ENCODE measurements around the gene ZNHIT1. TPM values are rescaled to one million over a fixed set of nuclear protein-coding genes. Genes with fewer than 3 reads are reported as not detected.

The ZNHIT1 gene
- total RNA-seq, 1 donor from 2014 or later, result 53.3 TPM

- Mint-ChIP-seq H3K4me3 (peak overlapping the region; percentile 69), H3K27ac (ENCODE audit: unreplicated experiment) (no peak overlapping the region), H3K9me3 (no peaks in the 10 kb centered on the region), H3K27me3 (ENCODE audit: low read depth) (peaks cover 100% of the 10 kb centered on the region), H3K4me1 (peaks cover 47% of the 10 kb centered on the region), H3K36me3 (ENCODE audit: low read depth) (no peaks in the 10 kb centered on the region)
- no peak for TF ChIP-seq CTCF (conservative IDR thresholded peaks at IDR 0.05)
- DNase-seq (ENCODE audit: low read depth, low spot score), result no peak
Measured at GRCh38 chr7:101170617-101171441, 47.1 kb upstream of the ZNHIT1 start.

GRCh38 chr7:101171442-101171837, 46.5 kb upstream of the ZNHIT1 start:
- TF ChIP-seq CTCF (conservative IDR thresholded peaks at IDR 0.05), result no peak
- no peak for DNase-seq (ENCODE audit: low read depth, low spot score)
- Mint-ChIP-seq H3K36me3 (ENCODE audit: low read depth) (no peaks in the 10 kb centered on the region), H3K27ac (ENCODE audit: unreplicated experiment) (no peak overlapping the region), H3K4me1 (peaks cover 41% of the 10 kb centered on the region), H3K4me3 (peak overlapping the region; percentile 69), H3K9me3 (no peaks in the 10 kb centered on the region), H3K27me3 (ENCODE audit: low read depth) (peaks cover 100% of the 10 kb centered on the region)

GRCh38 chr7:101172005-101172853, 45.7 kb upstream of the ZNHIT1 start:
- H3K27ac Mint-ChIP-seq (ENCODE audit: unreplicated experiment), result no peak overlapping the region

GRCh38 chr7:101172854-101173751, 44.9 kb upstream of the ZNHIT1 start:
- Mint-ChIP-seq H3K27ac (ENCODE audit: unreplicated experiment) (no peak overlapping the region), H3K4me1 (peaks cover 29% of the 10 kb centered on the region), H3K27me3 (ENCODE audit: low read depth) (peaks cover 99% of the 10 kb centered on the region), H3K36me3 (ENCODE audit: low read depth) (no peaks in the 10 kb centered on the region), H3K4me3 (no peak overlapping the region), H3K9me3 (no peaks in the 10 kb centered on the region)
- no peak for TF ChIP-seq CTCF (conservative IDR thresholded peaks at IDR 0.05)
- DNase-seq (ENCODE audit: low read depth, low spot score), result no peak

More at GRCh38 chr7:101172005-101172853, 45.7 kb upstream of the ZNHIT1 start:
- H3K4me1 Mint-ChIP-seq, result peaks cover 36% of the 10 kb centered on the region
- peak; percentile 13 for TF ChIP-seq CTCF (conservative IDR thresholded peaks at IDR 0.05)
- no peak overlapping the region for H3K4me3 Mint-ChIP-seq
- peaks cover 100% of the 10 kb centered on the region for H3K27me3 Mint-ChIP-seq (ENCODE audit: low read depth)
- H3K9me3 Mint-ChIP-seq, result no peaks in the 10 kb centered on the region
- no peak for DNase-seq (ENCODE audit: low read depth, low spot score)
- no peaks in the 10 kb centered on the region for H3K36me3 Mint-ChIP-seq (ENCODE audit: low read depth)

- DNase-seq (ENCODE audit: low read depth, low spot score), result peak; percentile 44
- Mint-ChIP-seq H3K36me3 (ENCODE audit: low read depth) (no peaks in the 10 kb centered on the region), H3K9me3 (no peaks in the 10 kb centered on the region), H3K4me1 (peaks cover 24% of the 10 kb centered on the region), H3K27me3 (ENCODE audit: low read depth) (peaks cover 97% of the 10 kb centered on the region), H3K27ac (ENCODE audit: unreplicated experiment) (no peak overlapping the region), H3K4me3 (no peak overlapping the region)
- no peak for TF ChIP-seq CTCF (conservative IDR thresholded peaks at IDR 0.05)
Measured at GRCh38 chr7:101173752-101174244, 44.2 kb upstream of the ZNHIT1 start.
